Spinal cord (tissue), 10 donors: Measurements from ENCODE around the gene TNFAIP6. TPM values are rescaled to one million over a fixed set of nuclear protein-coding genes. Genes with fewer than 3 reads are reported as not detected.
"Not testable (repeated sequence)": the region's sequence is repeated elsewhere in the genome, so short reads cannot be mapped to it uniquely, and the experiment has no call there.

Experiments
- DNase-seq, 6 donors: peaks; one replicate each; pipeline versions ENCODE4 v3.0.0 to v3.0.0-alpha.2; 2013 to 2015; ENCODE audit warnings: low spot score in 6 of 6, low read depth in 4 of 6
- H3K27ac ChIP-seq: one replicate; pipeline ENCODE4 v1.5.1; 2013; ENCODE audit warnings: low read depth, low read length, control low read depth
- H3K27me3 ChIP-seq: one replicate; pipeline ENCODE4 v1.6.1; 2013; ENCODE audit warnings: low read length; ENCODE audit not compliant: control insufficient read depth, insufficient read depth
- H3K36me3 ChIP-seq: one replicate; pipeline ENCODE4 v1.6.1; 2013; ENCODE audit warnings: low read length; ENCODE audit not compliant: control insufficient read depth, insufficient read depth
- H3K4me1 ChIP-seq: one replicate; pipeline ENCODE4 v1.6.1; 2013; ENCODE audit warnings: low read length; ENCODE audit not compliant: control insufficient read depth, insufficient read depth
- H3K4me3 ChIP-seq: one replicate; pipeline ENCODE4 v1.5.1; 2013; ENCODE audit warnings: low read depth, low read length, control low read depth
- H3K9me3 ChIP-seq: one replicate; pipeline ENCODE4 v1.6.1; 2013; ENCODE audit warnings: low read length; ENCODE audit not compliant: control insufficient read depth, insufficient read depth
- WGBS: methylation state at CpG from one replicate; pipeline ENCODE4 v1.1.5; 2013; ENCODE audit warnings: missing lambda C conversion rate; ENCODE audit not compliant: insufficient coverage; 5-methylcytosine and 5-hydroxymethylcytosine counted together
- long read RNA-seq, 4 donors: transcript quantifications; one replicate each; lab custom pipeline, GENCODE V29; 2026
- polyA plus RNA-seq, 2 donors: library from polyadenylated mRNA; unstranded; fragments of 120-200 nt; gene quantifications; one replicate each; pipeline ENCODE4 v1.2.1, GENCODE V29; 2013; ENCODE audit not compliant: insufficient read length in 2 of 2
- total RNA-seq, 2 donors: library from RNA; depleted of rRNA in 1 of 2; stranded (reverse); fragments of 120-200 nt in 1 of 2; fragments of >200 nt in 1 of 2; gene quantifications; one replicate each; pipeline versions ENCODE4 v1.2.3 to v1.2.4, GENCODE V29; 2013 to 2014
- donor health status: healthy.

The TNFAIP6 gene
- total RNA-seq (10 to 100 TPM in 1 of 2 donors, 1 to 10 TPM in 1; 2.9 to 15.9 TPM), polyA plus RNA-seq (1 to 10 TPM in 1 of 2 donors, under 1 TPM in 1; 0.60 to 1.5 TPM)
- long read RNA-seq, donor 1, partial matches to known transcripts, result 0 of 2 reads
- long read RNA-seq, donor 1, other reads (novel, unspliced or antisense), result 0 of 2 reads
- long read RNA-seq, donor 2, result 0 reads
- long read RNA-seq, donor 3, result 0 reads
- long read RNA-seq, donor 4, transcript TNFAIP6-201 (6 exons, 1,424 nt), result major isoform, 5 of 5 reads
- long read RNA-seq, donor 4, partial matches to known transcripts, result 0 of 5 reads
- long read RNA-seq, donor 4, other reads (novel, unspliced or antisense), result 0 of 5 reads

GRCh38 chr2:151357359-151357758, at the start of gene TNFAIP6:
Gene TNFAIP6 (plus strand): TSS chr2:151357592. CDS start chr2:151357667, 75 bp downstream.
- WGBS, result no CpG with 5 or more reads among the region's 3 CpGs
- Histone ChIP-seq H3K9me3 (no peaks in the 10 kb centered on the region), H3K27ac (peak within 1 kb of the TSS; percentile 71), H3K27me3 (no peaks in the 10 kb centered on the region), H3K36me3 (no peaks in the 10 kb centered on the region), H3K4me1 (no peaks in the 10 kb centered on the region), H3K4me3 (peak within 1 kb of the TSS; percentile 19)
- peak in 4 of 6 donors; percentile 7 to 58 (median 26) for DNase-seq

- not testable (repeated sequence) for DNase-seq, H3K27ac ChIP-seq, H3K27me3 ChIP-seq, H3K9me3 ChIP-seq, H3K4me1 ChIP-seq, H3K4me3 ChIP-seq, H3K36me3 ChIP-seq
- 89% methylated on average over 4 of the region's 6 CpGs for WGBS
Measured at GRCh38 chr2:151310313-151310712, 47.1 kb upstream of the TNFAIP6 start.

- WGBS, result 85% methylated on average over 6 of the region's 6 CpGs
Measured at GRCh38 chr2:151312440-151312839, 45.0 kb upstream of the TNFAIP6 start.

GRCh38 chr2:151315381-151315903, 42.0 kb upstream of the TNFAIP6 start:
- H3K9me3 ChIP-seq, result no peaks in the 10 kb centered on the region
- no peaks in the 10 kb centered on the region for H3K36me3 ChIP-seq
- no peak overlapping the region for H3K4me3 ChIP-seq
- peak in 2 of 6 donors; percentile 2 to 45 for DNase-seq
- no peaks in the 10 kb centered on the region for H3K27me3 ChIP-seq
- peaks cover 8% of the 10 kb centered on the region for H3K4me1 ChIP-seq
- no peak overlapping the region for H3K27ac ChIP-seq
- WGBS, result 42% methylated on average over 5 of the region's 7 CpGs

More at GRCh38 chr2:151312440-151312839, 45.0 kb upstream of the TNFAIP6 start:
- DNase-seq, H3K4me3 ChIP-seq, H3K36me3 ChIP-seq, H3K27ac ChIP-seq, H3K27me3 ChIP-seq, H3K9me3 ChIP-seq, H3K4me1 ChIP-seq: not testable (repeated sequence)

GRCh38 chr2:151325581-151326095, 31.8 kb upstream of the TNFAIP6 start:
- no peak for DNase-seq
- H3K27ac ChIP-seq, result no peak overlapping the region
- H3K36me3 ChIP-seq, result no peaks in the 10 kb centered on the region

GRCh38 chr2:151326554-151326953, 30.8 kb upstream of the TNFAIP6 start:
- no peaks in the 10 kb centered on the region for H3K27me3 ChIP-seq
- H3K4me3 ChIP-seq, result no peak overlapping the region
- no CpG with 5 or more reads among the region's 1 CpG for WGBS
- H3K9me3 ChIP-seq, result no peaks in the 10 kb centered on the region
- H3K27ac ChIP-seq, result no peak overlapping the region
- DNase-seq, result no peak
- H3K36me3 ChIP-seq, result no peaks in the 10 kb centered on the region
- H3K4me1 ChIP-seq, result no peaks in the 10 kb centered on the region

More at GRCh38 chr2:151325581-151326095, 31.8 kb upstream of the TNFAIP6 start:
- no peaks in the 10 kb centered on the region for H3K9me3 ChIP-seq
- 100% methylated on average over 2 of the region's 4 CpGs for WGBS
- no peaks in the 10 kb centered on the region for H3K4me1 ChIP-seq
- no peaks in the 10 kb centered on the region for H3K27me3 ChIP-seq
- H3K4me3 ChIP-seq, result no peak overlapping the region

GRCh38 chr2:151329998-151330397, 27.4 kb upstream of the TNFAIP6 start:
- H3K9me3 ChIP-seq, result no peaks in the 10 kb centered on the region
- DNase-seq, result no peak
- no peaks in the 10 kb centered on the region for H3K4me1 ChIP-seq
- no peaks in the 10 kb centered on the region for H3K27me3 ChIP-seq
- no peak overlapping the region for H3K27ac ChIP-seq
- no CpG with 5 or more reads among the region's 1 CpG for WGBS
- H3K4me3 ChIP-seq, result no peak overlapping the region
- H3K36me3 ChIP-seq, result no peaks in the 10 kb centered on the region

- no peak for DNase-seq
- WGBS, result no CpG with 5 or more reads among the region's 3 CpGs
- Histone ChIP-seq H3K4me3 (no peak overlapping the region), H3K4me1 (no peaks in the 10 kb centered on the region), H3K27ac (no peak overlapping the region), H3K36me3 (no peaks in the 10 kb centered on the region), H3K27me3 (no peaks in the 10 kb centered on the region), H3K9me3 (no peaks in the 10 kb centered on the region)
Measured at GRCh38 chr2:151333083-151333482, 24.3 kb upstream of the TNFAIP6 start.

- Histone ChIP-seq H3K36me3 (no peaks in the 10 kb centered on the region), H3K27me3 (no peaks in the 10 kb centered on the region), H3K27ac (no peak overlapping the region), H3K4me1 (no peaks in the 10 kb centered on the region), H3K9me3 (no peaks in the 10 kb centered on the region), H3K4me3 (no peak overlapping the region)
- no CpG with 5 or more reads among the region's 3 CpGs for WGBS
- no peak for DNase-seq
Measured at GRCh38 chr2:151334082-151334815, 23.1 kb upstream of the TNFAIP6 start.
